Liver (tissue), 9 donors: ENCODE results near the gene CD300LB. TPM values are rescaled to one million over a fixed set of nuclear protein-coding genes. Genes with fewer than 3 reads are reported as not detected.
"Not testable (repeated sequence)": the region's sequence is repeated elsewhere in the genome, so short reads cannot be mapped to it uniquely, and the experiment has no call there.

Source experiments
- DNase-seq: peaks from one replicate; pipeline ENCODE4 v3.0.0-alpha.2; 2017; ENCODE audit warnings: low spot score
- H3K27ac ChIP-seq, 2 donors: one replicate each; pipeline ENCODE4 v1.7.0; 2013; ENCODE audit warnings: inconsistent platforms in 2 of 2, low read length in 2 of 2, control low read depth in 1 of 2, low read depth in 1 of 2, mild to moderate bottlenecking in 1 of 2
- H3K27me3 ChIP-seq, 4 donors: one replicate each; pipeline versions ENCODE4 v1.6.1 to v1.7.0; 2013; ENCODE audit warnings: low read length in 3 of 4, inconsistent platforms in 1 of 4, mild to moderate bottlenecking in 1 of 4, moderate library complexity in 1 of 4; ENCODE audit not compliant: control insufficient read depth in 4 of 4, insufficient read depth in 4 of 4
- H3K36me3 ChIP-seq, 4 donors: one replicate each; pipeline versions ENCODE4 v1.6.1 to v1.7.0; 2013; ENCODE audit warnings: low read length in 3 of 4, mild to moderate bottlenecking in 3 of 4, low read depth in 1 of 4, moderate library complexity in 1 of 4; ENCODE audit not compliant: control insufficient read depth in 4 of 4, insufficient read depth in 3 of 4
- H3K4me1 ChIP-seq, 4 donors: one replicate each; pipeline versions ENCODE4 v1.6.1 to v1.7.0; 2013; ENCODE audit warnings: low read length in 3 of 4, mild to moderate bottlenecking in 3 of 4, moderate library complexity in 1 of 4; ENCODE audit not compliant: control insufficient read depth in 4 of 4, insufficient read depth in 4 of 4
- H3K4me3 ChIP-seq, 3 donors: one replicate each; pipeline versions ENCODE4 v1.6.1 to v1.7.0; 2013; ENCODE audit warnings: low read length in 3 of 3, control low read depth in 1 of 3, low read depth in 1 of 3, mild to moderate bottlenecking in 1 of 3
- H3K9ac ChIP-seq, 2 donors: one replicate each; pipeline ENCODE4 v1.7.0; 2013; ENCODE audit warnings: low read length in 2 of 2, mild to moderate bottlenecking in 2 of 2, moderate library complexity in 2 of 2, control low read depth in 1 of 2, low read depth in 1 of 2
- H3K9me3 ChIP-seq, 4 donors: one replicate each; pipeline versions ENCODE4 v1.6.1 to v1.7.0; 2013; ENCODE audit warnings: low read length in 3 of 4; ENCODE audit not compliant: control insufficient read depth in 4 of 4
- CTCF ChIP-seq: fragments of 150-350 bp; IDR thresholded peaks from 2 replicates; pipeline ENCODE4 v1.5.1; 2017; ENCODE audit warnings: improper control_type of control experiment, low read depth, low read length; ENCODE audit not compliant: missing input control
- FOXA1 ChIP-seq: IDR thresholded peaks from 2 replicates; pipeline ENCODE4 v1.6.1; 2016; ENCODE audit warnings: antibody characterized with exemption
- HNF4A ChIP-seq, 2 donors: conservative IDR thresholded peaks; 2 replicates each; pipeline ENCODE4 v1.6.1; 2016; ENCODE audit warnings: antibody characterized with exemption in 2 of 2, mild to moderate bottlenecking in 2 of 2
- JUND ChIP-seq, 2 donors: IDR thresholded peaks; 2 replicates each; pipeline ENCODE4 v1.6.1; 2016; ENCODE audit warnings: antibody characterized with exemption in 2 of 2
- NR2F2 ChIP-seq: IDR thresholded peaks from 2 replicates; pipeline ENCODE4 v1.6.1; 2016; ENCODE audit warnings: antibody characterized with exemption
- SP1 ChIP-seq: IDR thresholded peaks from 2 replicates; pipeline ENCODE4 v1.6.1; 2018; ENCODE audit warnings: antibody characterized with exemption, mild to moderate bottlenecking
- YY1 ChIP-seq: IDR thresholded peaks from 2 replicates; pipeline ENCODE4 v1.6.1; 2016; ENCODE audit warnings: antibody characterized with exemption, mild to moderate bottlenecking
- WGBS: extraction: QIAGEN DNeasy Blood & Tissue Kit; methylation state at CpG from one replicate; pipeline ENCODE4 v1.1.7; 2013; 5-methylcytosine and 5-hydroxymethylcytosine counted together
- polyA plus RNA-seq, 2 donors: library from polyadenylated mRNA; stranded (reverse) in 1 of 2; unstranded in 1 of 2; fragments of 200-250 nt in 1 of 2; fragments of >200 nt in 1 of 2; fragmentation: Nextera tagmentation in 1 of 2; extraction: Ambion mirVana in 1 of 2; gene quantifications; one replicate each; pipeline versions ENCODE4 v1.2.1 to v1.2.3, GENCODE V29; 2013 to 2015
- total RNA-seq, 2 donors: library from RNA; depleted of rRNA; stranded (reverse); fragments of >200 nt; gene quantifications; one replicate each; pipeline ENCODE4 v1.2.3, GENCODE V29; 2014
- TF ChIP-seq, protein P1 (sequence below): IDR thresholded peaks from 2 replicates; pipeline ENCODE4 v1.6.1; 2016; ENCODE audit warnings: antibody characterized with exemption
- donor health status: healthy.
- donor health status: healthy.
- donor health status: healthy.
- donor health status: healthy.
- donor health status: healthy.

The CD300LB gene
- total and polyA plus RNA-seq, 4 donors, result 0.08 to 0.33 (median 0.09) TPM; not detected in 1

- not testable (repeated sequence) for DNase-seq, H3K36me3 ChIP-seq, H3K9ac ChIP-seq, H3K4me1 ChIP-seq, H3K27ac ChIP-seq, H3K9me3 ChIP-seq, H3K4me3 ChIP-seq, H3K27me3 ChIP-seq
- 75% methylated on average over 6 of the region's 6 CpGs for WGBS
Measured at GRCh38 chr17:74518413-74518981, 12.8 kb downstream of the CD300LB start.

- Histone ChIP-seq H3K9me3 (no peaks in the 10 kb centered on the region), H3K27me3 (no peaks in the 10 kb centered on the region), H3K4me1 (no peaks in the 10 kb centered on the region), H3K36me3 (no peaks in the 10 kb centered on the region), H3K9ac (no peak overlapping the region), H3K27ac (no peak overlapping the region), H3K4me3 (no peak overlapping the region)
- TF ChIP-seq, protein P1, sequence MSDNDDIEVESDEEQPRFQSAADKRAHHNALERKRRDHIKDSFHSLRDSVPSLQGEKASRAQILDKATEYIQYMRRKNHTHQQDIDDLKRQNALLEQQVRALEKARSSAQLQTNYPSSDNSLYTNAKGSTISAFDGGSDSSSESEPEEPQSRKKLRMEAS, result no peak
- no peak for TF ChIP-seq SP1
- TF ChIP-seq NR2F2, result no peak
- DNase-seq, result no peak
- 85% methylated on average over 3 of the region's 3 CpGs for WGBS
Measured at GRCh38 chr17:74516561-74517328, 14.5 kb downstream of the CD300LB start.

GRCh38 chr17:74515941-74516340 lies 15.3 kb downstream of the CD300LB start:
- no peaks in the 10 kb centered on the region for H3K36me3 ChIP-seq
- no peaks in the 10 kb centered on the region for H3K4me1 ChIP-seq
- WGBS, result 72% methylated on average over 4 of the region's 4 CpGs
- H3K27me3 ChIP-seq, result no peaks in the 10 kb centered on the region
- no peak overlapping the region for H3K27ac ChIP-seq
- H3K9ac ChIP-seq, result no peak overlapping the region
- TF ChIP-seq JUND (IDR thresholded peaks at IDR 0.05) (no peak), YY1 (no peak), CTCF (no peak), HNF4A (conservative IDR thresholded peaks at IDR 0.05) (no peak)
- no peak overlapping the region for H3K4me3 ChIP-seq
- no peak for DNase-seq
- no peaks in the 10 kb centered on the region for H3K9me3 ChIP-seq

DNA sequence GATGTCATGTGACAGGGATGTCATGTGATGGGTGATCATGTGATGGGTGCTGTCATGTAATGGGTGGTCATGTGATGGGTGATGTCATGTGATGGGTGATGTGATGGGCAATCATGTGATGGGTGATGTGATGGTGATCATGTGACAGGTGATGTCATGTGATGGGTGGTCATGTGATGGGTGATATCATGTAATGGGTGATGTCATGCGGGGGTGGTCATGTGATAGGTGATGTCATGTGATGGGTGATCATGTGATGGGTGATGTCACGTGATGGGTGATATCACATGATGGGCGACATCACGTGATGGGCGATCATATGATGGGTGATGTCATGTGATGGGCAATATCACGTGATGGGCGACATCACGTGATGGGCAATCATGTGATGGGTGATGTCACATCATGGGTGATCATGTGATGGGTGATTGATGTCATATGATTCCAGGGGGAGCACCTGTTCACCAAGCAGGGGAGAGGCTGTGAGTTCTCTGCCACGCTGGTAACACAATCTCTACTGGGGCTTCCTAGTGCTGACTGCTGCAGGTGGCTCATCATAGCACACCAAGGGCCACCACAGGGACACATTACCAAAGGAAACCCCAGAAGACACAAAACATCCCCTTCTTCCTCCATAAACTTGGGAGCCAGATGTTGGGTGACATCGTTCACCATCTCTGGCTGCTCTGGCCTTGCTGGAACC lies 16.5 kb downstream of the CD300LB start:
- Histone ChIP-seq H3K27me3 (no peaks in the 10 kb centered on the region), H3K36me3 (no peaks in the 10 kb centered on the region), H3K4me1 (no peaks in the 10 kb centered on the region), H3K9me3 (no peaks in the 10 kb centered on the region), H3K4me3 (no peak overlapping the region), H3K9ac (no peak overlapping the region), H3K27ac (no peak overlapping the region)
- TF ChIP-seq JUND (IDR thresholded peaks at IDR 0.05) (peak in 1 of 2 donors; percentile 38), FOXA1 (no peak)
- DNase-seq, result no peak
- 92% methylated on average over 10 of the region's 10 CpGs for WGBS
